Right kidney (tissue), 1 donor: ENCODE measurements around the gene ELN.
"Not testable (repeated sequence)": the region's sequence is repeated elsewhere in the genome, so short reads cannot be mapped to it uniquely, and the experiment has no call there.

Experiments used
- DNase-seq: peaks from one replicate; pipeline ENCODE4 v3.0.0-alpha.2; 2016

Gene ELN

GRCh38 chr7:74042746-74043522 lies 15.0 kb downstream of the ELN start:
- no peak for DNase-seq

- DNase-seq: no peak
Observed at GRCh38 chr7:74043523-74043951, 15.6 kb downstream of the ELN start.

GRCh38 chr7:74044366-74045350 lies 16.7 kb downstream of the ELN start:
- no peak for DNase-seq

GRCh38 chr7:74046581-74046980 lies 18.6 kb downstream of the ELN start:
- not testable (repeated sequence) for DNase-seq

- no peak for DNase-seq
Observed at GRCh38 chr7:74047804-74048380, 19.9 kb downstream of the ELN start.

GRCh38 chr7:74048999-74049599 lies 21.1 kb downstream of the ELN start:
- no peak for DNase-seq

GRCh38 chr7:74049997-74050798 lies 22.2 kb downstream of the ELN start:
- no peak for DNase-seq

GRCh38 chr7:74051193-74051592 lies 23.2 kb downstream of the ELN start:
- no peak for DNase-seq

- DNase-seq: no peak
Observed at GRCh38 chr7:74051629-74052410, 23.8 kb downstream of the ELN start.

GRCh38 chr7:74052628-74053027 lies 24.7 kb downstream of the ELN start:
- DNase-seq: no peak

- DNase-seq: no peak
Observed at GRCh38 chr7:74053589-74054186, 25.7 kb downstream of the ELN start.

- no peak for DNase-seq
Observed at GRCh38 chr7:74056096-74056915, 28.3 kb downstream of the ELN start.

- DNase-seq: no peak
Observed at GRCh38 chr7:74057216-74057925, 29.4 kb downstream of the ELN start.

GRCh38 chr7:74057987-74058386 lies 30.0 kb downstream of the ELN start:
- DNase-seq: no peak

- no peak for DNase-seq
Observed at GRCh38 chr7:74058486-74058885, 30.5 kb downstream of the ELN start.

- no peak for DNase-seq
Observed at GRCh38 chr7:74059037-74059436, 31.1 kb downstream of the ELN start.

GRCh38 chr7:74059681-74060588 lies 32.0 kb downstream of the ELN start:
- DNase-seq: no peak
